ENCODE measurements around the gene ZNF81.
"Not testable (repeated sequence)": the region's sequence is repeated elsewhere in the genome, so short reads cannot be mapped to it uniquely, and the experiment has no call there.

The ZNF81 gene

GRCh38 chrX:47844117-47844516, 7.4 kb downstream of the ZNF81 start:
- Histone ChIP-seq H3K4me3 (ENCODE audit: low read depth, low read length) (no peak overlapping the region), H3K4me1 (ENCODE audit: control insufficient read depth, insufficient read depth, low read length) (no peaks in the 10 kb centered on the region), H3K36me3 (ENCODE audit: control insufficient read depth, insufficient read depth, low read length) (peaks cover 9% of the 10 kb centered on the region), H3K27ac (ENCODE audit: low read depth, low read length) (no peak overlapping the region), H3K27me3 (ENCODE audit: control insufficient read depth, insufficient read depth, low read length) (no peaks in the 10 kb centered on the region), H3K9ac (ENCODE audit: low read depth, low read length) (no peak overlapping the region), H3K9me3 (ENCODE audit: control insufficient read depth, insufficient read depth, low read length) (peaks cover 23% of the 10 kb centered on the region; the same call in 1 of the 2 replicates)

DNA sequence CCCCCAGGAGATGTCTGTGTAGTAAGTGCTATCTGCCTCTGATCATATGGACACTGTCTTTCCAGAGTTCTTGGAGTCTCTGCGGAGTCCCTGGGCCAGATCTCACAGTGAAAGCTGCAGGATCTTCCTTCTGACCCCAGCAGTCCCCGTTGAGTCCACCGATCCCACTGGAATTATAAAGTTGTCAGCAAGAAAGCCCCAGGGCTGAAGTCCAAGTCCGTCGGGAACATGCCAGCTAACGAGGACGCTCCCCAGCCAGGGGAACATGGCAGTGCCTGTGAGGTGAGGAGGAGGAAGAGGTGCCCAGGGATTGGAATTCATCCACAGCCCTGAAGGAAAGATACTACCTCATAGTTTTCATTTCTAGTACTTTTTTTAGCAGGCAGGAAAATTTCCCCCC, 9.3 kb downstream of the ZNF81 start:
- H3K4me3 ChIP-seq (ENCODE audit: low read depth, low read length), result no peak overlapping the region
- no peak overlapping the region for H3K9ac ChIP-seq (ENCODE audit: low read depth, low read length)
- H3K4me1 ChIP-seq (ENCODE audit: control insufficient read depth, insufficient read depth, low read length), result no peaks in the 10 kb centered on the region
- no peaks in the 10 kb centered on the region for H3K27me3 ChIP-seq (ENCODE audit: control insufficient read depth, insufficient read depth, low read length)
- H3K36me3 ChIP-seq (ENCODE audit: control insufficient read depth, insufficient read depth, low read length), result peaks cover 9% of the 10 kb centered on the region
- no peak overlapping the region for H3K27ac ChIP-seq (ENCODE audit: low read depth, low read length)
- peaks cover 19% of the 10 kb centered on the region; the same call in 1 of the 2 replicates for H3K9me3 ChIP-seq (ENCODE audit: control insufficient read depth, insufficient read depth, low read length)

DNA sequence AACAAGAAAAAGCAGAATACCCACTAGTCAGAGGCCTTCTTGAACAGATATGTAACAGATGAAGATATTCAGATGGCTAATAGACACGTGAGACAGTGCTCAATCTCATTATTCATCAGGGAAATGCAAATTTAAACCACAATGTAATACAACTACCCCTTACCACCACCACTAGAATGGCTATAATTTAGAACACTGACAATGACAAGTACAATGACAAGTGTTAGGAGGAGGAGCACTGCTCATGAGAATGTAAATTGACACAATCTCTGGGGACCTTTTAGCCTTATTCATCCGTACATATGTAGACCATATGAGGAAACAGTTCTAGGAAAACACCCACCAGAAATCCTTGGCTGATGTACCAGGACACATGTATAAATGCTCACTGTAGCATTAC, 13.1 kb downstream of the ZNF81 start:
- peaks cover 15% of the 10 kb centered on the region; the same call in 1 of the 2 replicates for H3K9me3 ChIP-seq (ENCODE audit: control insufficient read depth, insufficient read depth, low read length)
- H3K27me3 ChIP-seq (ENCODE audit: control insufficient read depth, insufficient read depth, low read length), result no peaks in the 10 kb centered on the region
- H3K4me1 ChIP-seq (ENCODE audit: control insufficient read depth, insufficient read depth, low read length), result no peaks in the 10 kb centered on the region
- peaks cover 14% of the 10 kb centered on the region for H3K36me3 ChIP-seq (ENCODE audit: control insufficient read depth, insufficient read depth, low read length)
- no peak overlapping the region for H3K27ac ChIP-seq (ENCODE audit: low read depth, low read length)
- no peak overlapping the region for H3K9ac ChIP-seq (ENCODE audit: low read depth, low read length)
- H3K4me3 ChIP-seq (ENCODE audit: low read depth, low read length), result no peak overlapping the region

- H3K4me3 ChIP-seq (ENCODE audit: low read depth, low read length); H3K27me3 ChIP-seq (ENCODE audit: control insufficient read depth, insufficient read depth, low read length); H3K27ac ChIP-seq (ENCODE audit: low read depth, low read length); H3K4me1 ChIP-seq (ENCODE audit: control insufficient read depth, insufficient read depth, low read length); H3K9ac ChIP-seq (ENCODE audit: low read depth, low read length): not testable (repeated sequence)
- Histone ChIP-seq H3K36me3 (ENCODE audit: control insufficient read depth, insufficient read depth, low read length) (peaks cover 14% of the 10 kb centered on the region), H3K9me3 (ENCODE audit: control insufficient read depth, insufficient read depth, low read length) (peaks cover 18% of the 10 kb centered on the region; the same call in 1 of the 2 replicates)
Observed at GRCh38 chrX:47850389-47850788, 13.7 kb downstream of the ZNF81 start.

GRCh38 chrX:47850901-47851300, 14.2 kb downstream of the ZNF81 start:
- Histone ChIP-seq H3K36me3 (ENCODE audit: control insufficient read depth, insufficient read depth, low read length) (peaks cover 14% of the 10 kb centered on the region), H3K4me1 (ENCODE audit: control insufficient read depth, insufficient read depth, low read length) (no peaks in the 10 kb centered on the region), H3K9ac (ENCODE audit: low read depth, low read length) (no peak overlapping the region)

GRCh38 chrX:47854474-47854873, 17.8 kb downstream of the ZNF81 start:
- Histone ChIP-seq H3K9ac (ENCODE audit: low read depth, low read length) (no peak overlapping the region), H3K27ac (ENCODE audit: low read depth, low read length) (no peak overlapping the region), H3K27me3 (ENCODE audit: control insufficient read depth, insufficient read depth, low read length) (no peaks in the 10 kb centered on the region), H3K4me3 (ENCODE audit: low read depth, low read length) (no peak overlapping the region), H3K9me3 (ENCODE audit: control insufficient read depth, insufficient read depth, low read length) (peaks cover 18% of the 10 kb centered on the region; the same call in 1 of the 2 replicates), H3K4me1 (ENCODE audit: control insufficient read depth, insufficient read depth, low read length) (no peaks in the 10 kb centered on the region), H3K36me3 (ENCODE audit: control insufficient read depth, insufficient read depth, low read length) (peaks cover 5% of the 10 kb centered on the region; the same call in 1 of the 2 replicates)

More at GRCh38 chrX:47850901-47851300, 14.2 kb downstream of the ZNF81 start:
- no peak overlapping the region for H3K27ac ChIP-seq (ENCODE audit: low read depth, low read length)
- no peak overlapping the region for H3K4me3 ChIP-seq (ENCODE audit: low read depth, low read length)
- no peaks in the 10 kb centered on the region for H3K27me3 ChIP-seq (ENCODE audit: control insufficient read depth, insufficient read depth, low read length)
- H3K9me3 ChIP-seq (ENCODE audit: control insufficient read depth, insufficient read depth, low read length), result peaks cover 20% of the 10 kb centered on the region; the same call in 1 of the 2 replicates

DNA sequence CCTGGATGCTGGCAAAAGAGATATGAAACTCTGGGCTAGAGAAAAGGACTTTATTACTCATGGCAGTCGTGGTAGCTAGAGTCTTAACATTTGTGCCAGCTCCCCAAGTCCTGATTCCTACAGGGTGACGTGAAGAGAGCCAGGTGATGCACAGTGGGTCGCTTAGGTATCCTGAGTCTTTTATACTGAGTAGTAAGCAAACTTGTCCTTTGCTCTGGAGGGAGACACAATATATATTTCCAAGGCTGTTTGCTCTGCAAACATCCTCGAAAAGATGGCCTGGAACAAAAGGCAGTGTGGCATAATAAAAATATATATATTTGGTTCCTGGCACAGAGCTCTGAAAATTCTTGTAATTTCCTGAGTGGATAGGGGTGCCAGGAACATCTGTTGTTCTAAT, 23.0 kb downstream of the ZNF81 start:
- H3K4me3 ChIP-seq (ENCODE audit: low read depth, low read length), result no peak overlapping the region
- H3K9me3 ChIP-seq (ENCODE audit: control insufficient read depth, insufficient read depth, low read length), result peaks cover 43% of the 10 kb centered on the region
- no peak overlapping the region for H3K27ac ChIP-seq (ENCODE audit: low read depth, low read length)
- H3K4me1 ChIP-seq (ENCODE audit: control insufficient read depth, insufficient read depth, low read length), result no peaks in the 10 kb centered on the region
- no peaks in the 10 kb centered on the region for H3K27me3 ChIP-seq (ENCODE audit: control insufficient read depth, insufficient read depth, low read length)
- H3K36me3 ChIP-seq (ENCODE audit: control insufficient read depth, insufficient read depth, low read length), result no peaks in the 10 kb centered on the region
- no peak overlapping the region for H3K9ac ChIP-seq (ENCODE audit: low read depth, low read length)

DNA sequence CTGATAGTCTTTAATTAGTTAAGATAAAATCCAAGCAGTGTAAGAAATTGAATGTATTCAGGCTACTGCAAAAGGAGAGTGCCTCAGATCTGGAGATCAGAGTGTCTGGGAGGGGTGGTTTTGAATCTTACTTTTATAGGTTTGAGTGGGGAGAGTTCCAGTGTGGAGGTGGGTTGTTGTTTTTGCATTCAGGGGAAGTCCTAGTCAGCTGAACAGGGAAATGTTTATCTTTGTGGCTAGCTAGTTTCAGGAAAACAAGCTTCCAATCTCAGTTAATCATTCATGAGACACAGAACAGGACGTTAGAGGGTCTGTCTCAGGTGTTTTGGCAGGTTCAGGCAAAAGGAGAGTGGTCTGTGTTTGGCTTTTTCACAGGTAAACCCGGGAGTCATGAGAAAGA, 26.0 kb downstream of the ZNF81 start:
- Histone ChIP-seq H3K4me3 (ENCODE audit: low read depth, low read length) (no peak overlapping the region), H3K9me3 (ENCODE audit: control insufficient read depth, insufficient read depth, low read length) (peaks cover 41% of the 10 kb centered on the region), H3K9ac (ENCODE audit: low read depth, low read length) (no peak overlapping the region), H3K27ac (ENCODE audit: low read depth, low read length) (no peak overlapping the region), H3K27me3 (ENCODE audit: control insufficient read depth, insufficient read depth, low read length) (no peaks in the 10 kb centered on the region), H3K4me1 (ENCODE audit: control insufficient read depth, insufficient read depth, low read length) (no peaks in the 10 kb centered on the region), H3K36me3 (ENCODE audit: control insufficient read depth, insufficient read depth, low read length) (no peaks in the 10 kb centered on the region)

- Histone ChIP-seq H3K36me3 (ENCODE audit: control insufficient read depth, insufficient read depth, low read length) (no peaks in the 10 kb centered on the region), H3K4me3 (ENCODE audit: low read depth, low read length) (no peak overlapping the region), H3K4me1 (ENCODE audit: control insufficient read depth, insufficient read depth, low read length) (no peaks in the 10 kb centered on the region), H3K27me3 (ENCODE audit: control insufficient read depth, insufficient read depth, low read length) (no peaks in the 10 kb centered on the region), H3K9me3 (ENCODE audit: control insufficient read depth, insufficient read depth, low read length) (peaks cover 44% of the 10 kb centered on the region), H3K9ac (ENCODE audit: low read depth, low read length) (no peak overlapping the region), H3K27ac (ENCODE audit: low read depth, low read length) (no peak overlapping the region)
Observed at GRCh38 chrX:47863187-47863586, 26.5 kb downstream of the ZNF81 start.

DNA sequence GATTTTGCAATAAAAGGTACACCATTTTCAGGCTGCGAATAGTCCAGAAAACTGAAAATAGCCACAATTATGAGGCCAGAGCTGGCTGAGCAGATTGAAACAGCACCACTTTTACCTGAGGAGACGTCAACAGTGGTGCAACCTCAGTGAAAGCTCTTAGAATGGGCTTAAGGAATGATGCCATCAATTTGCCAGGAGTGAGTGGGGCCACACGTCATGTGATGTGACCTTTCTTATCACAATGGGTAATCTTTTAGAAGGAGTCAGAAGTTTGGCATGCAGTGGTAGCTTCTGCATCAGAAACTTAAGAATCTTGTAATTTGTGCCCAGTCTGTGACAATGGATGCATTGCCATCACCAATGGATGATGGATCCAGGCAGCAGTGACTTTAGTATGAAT, 27.6 kb downstream of the ZNF81 start:
- Histone ChIP-seq H3K36me3 (ENCODE audit: control insufficient read depth, insufficient read depth, low read length) (no peaks in the 10 kb centered on the region), H3K4me3 (ENCODE audit: low read depth, low read length) (no peak overlapping the region)

GRCh38 chrX:47864785-47865184, 28.1 kb downstream of the ZNF81 start:
- Histone ChIP-seq H3K9me3 (ENCODE audit: control insufficient read depth, insufficient read depth, low read length) (peaks cover 39% of the 10 kb centered on the region), H3K4me1 (ENCODE audit: control insufficient read depth, insufficient read depth, low read length) (no peaks in the 10 kb centered on the region), H3K27ac (ENCODE audit: low read depth, low read length) (no peak overlapping the region), H3K27me3 (ENCODE audit: control insufficient read depth, insufficient read depth, low read length) (no peaks in the 10 kb centered on the region), H3K4me3 (ENCODE audit: low read depth, low read length) (no peak overlapping the region), H3K36me3 (ENCODE audit: control insufficient read depth, insufficient read depth, low read length) (no peaks in the 10 kb centered on the region), H3K9ac (ENCODE audit: low read depth, low read length) (no peak overlapping the region)

More for the DNA sequence above, 27.6 kb downstream of the ZNF81 start:
- Histone ChIP-seq H3K9ac (ENCODE audit: low read depth, low read length) (no peak overlapping the region), H3K27me3 (ENCODE audit: control insufficient read depth, insufficient read depth, low read length) (no peaks in the 10 kb centered on the region), H3K4me1 (ENCODE audit: control insufficient read depth, insufficient read depth, low read length) (no peaks in the 10 kb centered on the region), H3K9me3 (ENCODE audit: control insufficient read depth, insufficient read depth, low read length) (peaks cover 44% of the 10 kb centered on the region), H3K27ac (ENCODE audit: low read depth, low read length) (no peak overlapping the region)

GRCh38 chrX:47873123-47873522, 36.4 kb downstream of the ZNF81 start:
- Histone ChIP-seq H3K27ac (ENCODE audit: low read depth, low read length) (no peak overlapping the region), H3K27me3 (ENCODE audit: control insufficient read depth, insufficient read depth, low read length) (no peaks in the 10 kb centered on the region), H3K9ac (ENCODE audit: low read depth, low read length) (no peak overlapping the region), H3K9me3 (ENCODE audit: control insufficient read depth, insufficient read depth, low read length) (peaks cover 73% of the 10 kb centered on the region), H3K4me3 (ENCODE audit: low read depth, low read length) (no peak overlapping the region), H3K36me3 (ENCODE audit: control insufficient read depth, insufficient read depth, low read length) (no peaks in the 10 kb centered on the region), H3K4me1 (ENCODE audit: control insufficient read depth, insufficient read depth, low read length) (peaks cover 4% of the 10 kb centered on the region; the same call in 1 of the 2 replicates)
